Posterior vena cava (tissue), 2 donors: Measurements from ENCODE around the gene PANX1. TPM values are rescaled to one million over a fixed set of nuclear protein-coding genes. Genes with fewer than 3 reads are reported as not detected.

Source experiments
- DNase-seq: peaks from one replicate; pipeline ENCODE4 v3.0.0-alpha.2; 2020; ENCODE audit warnings: low spot score
- intact Hi-C, 2 donors: fragments of 100-400 bp; cut with DNase I; formaldehyde crosslinking; loops; one replicate each; pipeline versions ENCODE4 v1.14.1 to v1.14.2; 2022 to 2023
- total RNA-seq, 2 donors: library from RNA; stranded (reverse); fragmentation: NEBNext Ultra II Directional; extraction: Animal tissue kit (Norgen Biotek cat#: 25700); gene quantifications; one replicate each; pipeline ENCODE4 v1.2.1, GENCODE V29; 2021
- donor health status: DM: yes; HTN: yes; CAD: no.
- donor health status: DM: yes; HTN: yes; CAD: no.

Gene PANX1
- total RNA-seq, 2 donors from 2014 or later, result 20.2 to 45.3 TPM

DNA sequence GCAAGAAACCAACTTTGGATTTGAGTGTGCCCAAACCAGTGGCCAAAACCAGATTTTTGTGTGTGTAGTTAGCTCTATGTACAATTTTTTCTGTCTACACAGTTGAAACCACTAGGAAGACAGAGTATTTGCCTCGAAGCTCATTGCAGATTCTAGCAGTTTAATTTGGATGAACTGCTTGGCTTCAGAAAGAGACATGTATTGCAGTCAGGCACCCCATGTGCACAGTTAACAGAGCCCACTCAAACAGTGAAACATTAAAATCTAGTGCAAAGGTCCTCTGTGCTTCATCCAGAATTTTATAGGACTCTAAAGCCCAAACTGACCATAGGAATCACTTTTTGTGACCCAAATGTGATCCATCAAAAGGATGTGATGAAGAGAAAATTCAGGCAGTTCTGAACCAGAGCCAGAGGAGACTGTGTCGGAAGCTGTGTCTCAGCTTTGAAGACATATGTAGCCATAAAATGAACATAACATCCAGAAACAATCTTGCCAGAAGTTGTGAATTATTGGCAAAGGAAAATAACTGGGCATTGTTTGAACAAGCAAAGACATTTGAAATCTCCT lies 82.7 kb downstream of the PANX1 start:
- intact Hi-C loops, result no loop called here
- DNase-seq, result no peak

DNA sequence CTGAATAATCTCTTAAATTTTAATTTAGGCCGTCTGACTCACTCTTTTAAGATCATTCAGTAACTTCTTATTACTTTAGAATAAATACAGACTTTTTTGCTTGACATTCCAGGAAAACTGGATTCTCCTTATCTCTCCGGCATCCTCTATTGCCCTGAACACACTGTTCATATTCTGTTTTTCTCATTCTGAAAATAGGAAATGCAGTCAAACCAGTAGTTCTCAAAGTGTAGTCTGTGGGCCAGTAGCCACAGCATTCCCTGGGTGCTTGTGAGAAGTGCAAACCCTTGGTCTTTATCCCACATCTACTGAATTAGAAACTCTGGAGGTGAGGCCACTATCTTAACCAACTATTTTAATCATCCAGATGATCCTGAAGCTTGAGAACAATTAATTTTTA lies 84.3 kb downstream of the PANX1 start:
- intact Hi-C loops, result no loop called here
- DNase-seq, result no peak

DNA sequence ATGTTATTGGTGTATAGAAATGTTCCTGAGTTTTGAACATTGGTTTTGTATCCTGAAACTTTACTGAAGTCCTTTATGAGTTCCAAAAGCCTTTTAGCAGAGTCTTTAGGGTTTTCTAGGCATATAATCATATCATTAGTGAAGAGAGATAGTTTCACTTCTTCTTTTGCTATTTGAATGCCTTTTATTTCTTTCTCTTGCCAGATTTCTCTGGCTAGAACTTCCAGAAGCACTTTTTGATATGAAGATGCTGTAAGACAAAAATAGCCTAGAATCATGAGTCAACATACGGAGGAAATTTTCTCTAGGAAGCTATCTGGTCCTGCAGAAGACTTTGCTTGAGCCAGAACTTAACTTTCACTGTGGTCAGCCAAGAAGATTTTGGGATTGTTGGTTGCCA lies 89.1 kb downstream of the PANX1 start:
- DNase-seq, result no peak
- intact Hi-C loops, result no loop called here

DNA sequence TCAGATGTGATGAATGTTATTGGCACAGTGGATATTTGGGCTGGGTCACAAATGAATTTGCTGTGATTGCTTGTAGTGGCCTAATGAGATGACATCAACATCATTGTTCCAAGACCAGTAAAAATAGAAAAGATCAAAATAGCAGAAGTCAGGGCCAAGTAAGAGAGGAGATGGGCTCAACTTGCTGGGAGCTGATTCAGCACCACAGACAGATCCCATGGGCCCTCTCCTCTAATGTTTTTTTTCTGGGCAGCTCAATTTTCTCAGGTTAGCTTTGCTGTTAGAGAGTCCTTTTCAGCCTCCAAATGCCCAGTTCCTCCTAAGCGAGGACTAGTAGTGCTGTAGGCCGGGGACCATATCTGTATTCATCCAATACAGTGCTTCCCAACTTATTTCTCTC lies 89.7 kb downstream of the PANX1 start:
- no peak for DNase-seq
- intact Hi-C loops, result no loop called here

DNA sequence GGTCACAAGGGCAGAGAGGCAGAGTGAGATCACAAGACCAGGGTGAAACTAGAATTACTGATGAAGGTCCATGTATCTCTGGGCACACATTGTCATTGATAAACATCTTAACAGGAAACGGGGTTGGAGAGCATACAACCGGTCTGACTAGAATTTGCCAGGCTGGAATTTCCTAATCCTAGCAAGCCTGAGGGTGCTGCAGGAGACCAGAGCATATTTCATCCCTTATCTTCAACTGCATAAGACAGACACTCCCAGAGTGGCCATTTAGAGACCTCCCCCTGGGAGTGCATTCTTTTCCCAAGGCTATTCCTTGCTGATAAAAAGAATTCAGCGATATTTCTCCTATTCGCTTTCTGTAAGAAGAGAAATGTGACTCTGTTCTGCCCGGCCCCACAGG lies 91.1 kb downstream of the PANX1 start:
- DNase-seq, result no peak
- intact Hi-C loops, result no loop called here

DNA sequence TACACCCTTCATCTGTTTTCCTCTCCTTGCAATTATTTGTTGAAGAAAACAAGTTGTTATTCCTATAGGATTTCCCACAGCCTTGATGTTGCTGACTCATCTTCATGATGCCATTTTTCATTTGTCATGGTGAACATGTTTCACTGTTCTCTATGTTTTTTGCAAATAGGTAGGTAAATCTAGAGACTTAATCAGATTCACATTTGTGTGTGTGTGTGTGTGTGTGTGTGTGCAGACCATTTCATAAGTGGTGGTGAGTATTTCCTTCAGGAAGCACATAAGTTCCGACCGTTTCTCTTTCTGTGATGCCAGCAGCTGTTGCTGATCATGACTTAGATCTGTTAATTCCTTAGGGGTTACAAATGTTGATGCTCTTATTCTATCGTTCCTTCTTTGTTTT lies 95.4 kb downstream of the PANX1 start:
- intact Hi-C loops, result no loop called here
- no peak for DNase-seq

Other genes starting within 250 kb of the PANX1 start
- not detected for gene HEPHL1, start 107.5 kb upstream of the PANX1 start, total RNA-seq
- not detected for gene IZUMO1R, start 175.7 kb downstream of the PANX1 start, total RNA-seq